CD4-positive, alpha-beta T cell treated with Interleukin-12 subunit alpha and Interleukin-12 subunit beta, for 1 hour (primary cell): ENCODE measurements around the gene ITGB8.

Source experiments
- DNase-seq: peaks from one replicate; pipeline ENCODE4 v3.0.0-alpha.2; 2020

Gene ITGB8

GRCh38 chr7:20310963-20311742 is 19.5 kb upstream of the ITGB8 start:
- no peak for DNase-seq

- no peak for DNase-seq
These were observed 19.0 kb upstream of the ITGB8 start for GRCh38 chr7:20311743-20312042.

- no peak for DNase-seq
These were observed 18.1 kb upstream of the ITGB8 start for GRCh38 chr7:20312562-20312961.

- no peak for DNase-seq
These were observed 17.1 kb upstream of the ITGB8 start for GRCh38 chr7:20313626-20314025.

- no peak for DNase-seq
These were observed 16.5 kb upstream of the ITGB8 start for GRCh38 chr7:20314198-20314597.

- DNase-seq = no peak
These were observed 14.0 kb upstream of the ITGB8 start for GRCh38 chr7:20316706-20317105.

GRCh38 chr7:20317413-20317812 is 13.3 kb upstream of the ITGB8 start:
- DNase-seq = no peak

GRCh38 chr7:20318933-20319332 is 11.8 kb upstream of the ITGB8 start:
- DNase-seq = no peak

GRCh38 chr7:20320322-20320721 is 10.4 kb upstream of the ITGB8 start:
- no peak for DNase-seq

GRCh38 chr7:20320786-20321185 is 9.9 kb upstream of the ITGB8 start:
- no peak for DNase-seq

GRCh38 chr7:20323595-20323994 is 7.1 kb upstream of the ITGB8 start:
- no peak for DNase-seq

- DNase-seq = no peak
These were observed 4.4 kb upstream of the ITGB8 start for GRCh38 chr7:20326342-20326741.

- DNase-seq = no peak
These were observed 3.6 kb upstream of the ITGB8 start for GRCh38 chr7:20327055-20327454.

GRCh38 chr7:20328027-20328426 is 2.7 kb upstream of the ITGB8 start:
- DNase-seq = no peak

- DNase-seq = no peak
These were observed 2.0 kb upstream of the ITGB8 start for GRCh38 chr7:20328692-20329091.

GRCh38 chr7:20329389-20330238 is 1.1 kb upstream of the ITGB8 start:
- no peak for DNase-seq

GRCh38 chr7:20330928-20331909 is 519 bp downstream of the ITGB8 start:
- DNase-seq = no peak

- no peak for DNase-seq
These were observed 1.5 kb downstream of the ITGB8 start for GRCh38 chr7:20331910-20332813.

- no peak for DNase-seq
These were observed 7.6 kb downstream of the ITGB8 start for GRCh38 chr7:20338285-20338684.

GRCh38 chr7:20340839-20341238 is 10.1 kb downstream of the ITGB8 start:
- DNase-seq = no peak

- no peak for DNase-seq
These were observed 12.5 kb downstream of the ITGB8 start for GRCh38 chr7:20343205-20343604.

GRCh38 chr7:20343941-20344340 is 13.2 kb downstream of the ITGB8 start:
- DNase-seq = no peak
